ENCODE results near the gene PTOV1.
A peak's percentile ranks its signal among the peaks of the same experiment; 100 is the strongest.

The PTOV1 gene

GRCh38 chr19:49845414-49845813 is 5.5 kb upstream of the PTOV1 start:
- no peak for DNase-seq

GRCh38 chr19:49846408-49846807 is 4.6 kb upstream of the PTOV1 start:
- no peak for DNase-seq

- DNase-seq, result peak; percentile 30
Observed at GRCh38 chr19:49847731-49848696, 2.9 kb upstream of the PTOV1 start.

DNA sequence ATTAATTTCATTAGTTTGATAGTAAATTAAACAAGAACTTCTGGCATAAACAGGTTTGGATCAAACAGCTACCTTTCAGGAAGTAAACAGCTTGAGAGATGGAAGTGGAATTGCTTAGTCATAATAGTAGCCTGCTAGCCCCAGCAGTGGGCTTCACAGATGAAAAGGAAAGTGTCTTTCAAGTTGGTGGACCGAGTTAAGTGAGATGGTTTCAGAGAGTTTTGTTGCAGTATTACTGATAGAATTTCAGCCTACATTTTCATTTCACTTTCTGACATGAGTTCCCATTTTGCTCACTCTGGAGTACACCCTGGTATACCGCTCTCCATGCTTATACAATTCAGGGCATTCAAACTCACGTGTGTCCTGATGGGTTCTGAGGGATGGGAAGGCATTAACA is 2.0 kb upstream of the PTOV1 start:
- DNase-seq, result no peak

GRCh38 chr19:49849433-49850220 is 1.3 kb upstream of the PTOV1 start:
- DNase-seq, result no peak

DNA sequence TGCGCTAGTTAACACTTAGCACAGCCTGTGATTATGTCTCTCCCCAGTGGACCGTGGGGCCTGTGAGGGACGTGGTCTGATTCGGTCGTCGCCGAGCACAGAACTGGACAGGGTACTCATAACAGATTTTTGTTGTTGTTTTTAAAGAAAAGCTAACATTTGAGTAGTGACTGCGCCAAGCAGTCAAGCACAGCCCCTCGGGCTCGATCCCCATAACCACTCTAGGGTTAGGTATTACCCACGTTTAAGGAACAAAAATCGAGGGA is 805 bp upstream of the PTOV1 start:
- no peak for DNase-seq

DNA sequence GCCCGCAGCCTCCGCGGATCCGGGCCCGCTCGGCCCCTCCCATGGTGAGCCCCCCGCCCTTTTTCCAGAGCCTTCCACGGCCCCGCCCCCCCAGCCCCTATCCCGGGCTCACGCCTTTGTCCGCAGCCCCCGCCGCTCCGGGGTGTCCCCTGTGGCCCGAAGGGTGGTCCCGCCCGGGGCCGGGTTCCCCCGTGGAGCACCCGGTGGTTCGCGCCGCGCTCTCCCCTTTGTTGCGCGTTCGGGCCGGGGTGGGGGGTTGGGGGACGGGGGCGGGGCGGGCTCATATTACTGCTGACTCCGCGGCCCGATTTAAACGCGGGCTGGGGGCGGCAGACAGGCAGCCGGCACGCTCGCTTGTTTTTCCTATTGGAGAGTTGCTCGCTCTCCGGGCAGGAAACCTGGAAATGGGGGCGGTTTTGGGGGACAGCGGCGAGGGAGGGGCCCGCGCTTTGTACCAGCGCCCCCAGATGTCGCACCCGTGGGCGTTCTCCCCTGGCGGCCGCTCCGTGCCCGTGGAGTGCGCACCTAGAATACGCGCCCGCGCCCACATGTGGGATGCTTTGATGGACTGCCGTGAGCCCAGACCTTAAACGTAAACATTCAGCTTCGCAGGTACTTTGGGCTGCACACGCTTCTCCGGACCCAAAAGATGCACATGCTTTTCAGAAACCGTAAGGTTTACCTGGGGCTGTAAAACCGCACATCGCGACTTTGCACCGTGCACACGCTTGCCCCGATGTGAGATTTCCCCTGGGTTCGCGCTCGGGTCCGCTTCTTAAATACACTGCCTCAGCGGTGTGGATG is 699 bp downstream of the PTOV1 start:
- DNase-seq, result peak; percentile 25

GRCh38 chr19:49852631-49853126 is 1.7 kb downstream of the PTOV1 start:
- no peak for DNase-seq

DNA sequence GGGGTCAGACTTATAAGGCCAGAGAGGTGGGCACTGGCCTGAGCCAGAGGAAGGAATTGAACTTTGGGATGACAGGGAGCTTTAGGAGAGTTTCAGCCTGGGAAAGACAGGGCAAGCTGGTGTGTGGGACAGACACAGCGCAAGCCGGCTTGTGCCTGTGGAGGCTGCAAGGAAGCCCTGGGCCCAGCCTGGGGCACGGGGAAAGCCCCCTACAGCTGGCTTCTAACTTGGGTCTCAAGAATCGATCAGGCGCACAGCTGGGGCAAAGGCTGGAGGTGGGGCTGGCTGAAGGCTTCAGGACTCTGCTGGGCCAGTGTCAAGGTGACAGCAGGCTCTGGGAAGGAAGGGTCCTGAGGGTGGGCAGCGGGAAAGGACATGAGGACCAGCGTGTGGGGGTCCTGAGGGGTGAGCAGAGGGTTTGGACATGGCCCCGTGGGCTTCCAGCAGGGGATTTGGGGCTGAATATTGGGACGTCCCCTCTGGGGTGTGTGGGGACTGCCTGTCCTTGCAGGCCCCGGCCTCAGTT is 3.0 kb downstream of the PTOV1 start:
- DNase-seq, result no peak

GRCh38 chr19:49854378-49855263 is 3.7 kb downstream of the PTOV1 start:
- DNase-seq, result no peak

DNA sequence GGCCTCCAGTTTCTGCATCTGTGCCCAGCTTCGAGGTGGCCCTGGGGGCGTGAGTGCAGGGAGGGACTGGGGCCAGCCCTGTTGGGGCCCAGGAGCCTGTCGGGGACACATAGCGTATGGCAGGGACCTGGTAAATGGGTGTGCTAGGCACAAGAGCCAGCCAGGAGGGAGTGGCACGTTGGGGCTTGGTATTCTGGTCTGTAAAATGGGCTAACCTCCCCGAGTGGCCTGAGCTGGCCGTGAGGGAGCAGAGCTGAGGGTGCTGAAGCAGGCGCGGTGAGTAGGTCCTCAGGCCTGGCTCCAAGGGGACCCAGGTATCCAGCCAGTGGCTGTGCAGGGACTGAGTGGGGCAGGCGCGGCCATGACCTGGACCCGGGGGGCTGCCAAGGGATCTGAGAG is 4.3 kb downstream of the PTOV1 start:
- DNase-seq, result no peak

- DNase-seq, result no peak
Observed at GRCh38 chr19:49855676-49856573, 5.0 kb downstream of the PTOV1 start.

GRCh38 chr19:49856574-49857021 is 5.6 kb downstream of the PTOV1 start:
- no peak for DNase-seq

DNA sequence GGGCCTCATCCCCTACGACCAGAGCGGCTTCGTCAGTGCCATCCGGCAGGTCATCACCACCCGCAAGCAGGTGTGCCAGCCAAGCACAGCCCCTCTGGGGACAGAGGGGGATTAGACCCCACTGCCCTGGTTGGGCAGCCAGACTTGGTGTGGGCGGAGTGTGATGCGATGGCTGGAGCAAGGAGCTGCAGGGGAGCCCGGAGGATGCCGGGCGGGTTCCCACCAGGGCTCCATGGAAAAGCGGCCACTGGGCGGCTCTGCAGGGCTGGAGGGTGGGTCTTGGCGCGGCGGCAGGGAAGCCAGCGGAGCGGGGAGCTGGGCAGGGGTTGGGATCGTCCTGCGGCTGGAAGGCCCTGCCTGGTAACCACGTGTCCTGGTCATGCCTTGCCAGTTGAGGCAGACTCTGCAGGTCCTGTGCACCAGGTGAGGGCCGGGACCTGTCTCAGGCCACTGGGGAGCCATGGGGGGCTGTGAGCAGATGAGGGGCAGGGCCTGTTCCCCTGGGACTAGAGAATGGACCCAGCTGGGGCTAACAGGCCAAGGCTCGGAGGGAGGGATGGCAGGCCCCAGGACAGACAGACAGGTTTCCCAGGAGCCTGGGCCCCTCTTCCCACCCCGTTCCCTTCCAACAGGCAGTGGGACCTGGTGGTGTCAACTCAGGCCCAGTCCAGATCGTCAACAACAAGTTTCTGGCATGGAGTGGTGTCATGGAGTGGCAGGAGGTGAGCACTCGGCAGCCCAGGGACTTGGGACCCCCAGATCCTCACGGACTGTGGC is 6.3 kb downstream of the PTOV1 start:
- no peak for DNase-seq

DNA sequence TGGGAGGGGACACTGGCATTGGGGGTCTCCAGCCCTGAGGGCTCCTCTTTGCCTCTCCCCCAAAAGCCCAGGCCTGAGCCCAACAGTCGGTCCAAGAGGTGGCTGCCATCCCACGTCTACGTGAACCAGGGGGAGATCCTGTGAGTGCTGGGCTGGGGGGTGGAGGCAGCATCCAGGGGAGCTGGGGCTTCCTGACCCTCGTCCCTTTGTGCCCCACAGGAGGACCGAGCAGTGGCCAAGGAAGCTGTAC is 6.8 kb downstream of the PTOV1 start:
- no peak for DNase-seq

GRCh38 chr19:49858088-49858985 is 7.4 kb downstream of the PTOV1 start:
- DNase-seq, result no peak

DNA sequence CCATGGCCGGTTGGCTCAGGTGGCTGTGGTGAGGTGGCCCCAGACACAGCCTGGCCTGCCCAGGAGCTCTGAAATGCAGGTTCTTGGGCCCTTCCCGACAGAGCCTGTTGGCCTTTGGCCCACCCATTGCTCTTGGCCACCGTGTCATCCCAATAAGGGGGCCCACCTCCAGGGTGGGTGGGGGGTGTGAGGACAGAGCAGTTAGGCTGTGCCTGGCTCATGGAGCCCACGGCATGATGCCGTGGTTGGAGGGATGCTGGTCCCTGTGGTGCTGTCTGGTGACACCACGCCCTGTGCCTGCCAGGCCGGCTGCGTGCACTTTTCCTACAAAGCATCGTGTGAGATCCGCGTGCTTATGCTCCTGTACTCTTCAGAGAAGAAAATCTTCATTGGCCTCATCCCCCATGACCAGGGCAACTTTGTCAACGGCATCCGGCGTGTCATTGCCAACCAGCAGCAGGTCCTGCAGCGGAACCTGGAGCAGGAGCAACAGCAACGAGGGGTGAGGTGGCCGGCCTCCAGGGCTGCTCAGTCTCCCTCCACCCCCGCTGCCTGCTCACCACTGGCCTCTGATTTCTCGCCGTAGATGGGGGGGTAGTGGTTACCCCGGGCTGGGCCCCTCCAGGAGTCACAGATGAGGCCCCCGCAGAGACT is 8.8 kb downstream of the PTOV1 start:
- DNase-seq, result no peak

DNA sequence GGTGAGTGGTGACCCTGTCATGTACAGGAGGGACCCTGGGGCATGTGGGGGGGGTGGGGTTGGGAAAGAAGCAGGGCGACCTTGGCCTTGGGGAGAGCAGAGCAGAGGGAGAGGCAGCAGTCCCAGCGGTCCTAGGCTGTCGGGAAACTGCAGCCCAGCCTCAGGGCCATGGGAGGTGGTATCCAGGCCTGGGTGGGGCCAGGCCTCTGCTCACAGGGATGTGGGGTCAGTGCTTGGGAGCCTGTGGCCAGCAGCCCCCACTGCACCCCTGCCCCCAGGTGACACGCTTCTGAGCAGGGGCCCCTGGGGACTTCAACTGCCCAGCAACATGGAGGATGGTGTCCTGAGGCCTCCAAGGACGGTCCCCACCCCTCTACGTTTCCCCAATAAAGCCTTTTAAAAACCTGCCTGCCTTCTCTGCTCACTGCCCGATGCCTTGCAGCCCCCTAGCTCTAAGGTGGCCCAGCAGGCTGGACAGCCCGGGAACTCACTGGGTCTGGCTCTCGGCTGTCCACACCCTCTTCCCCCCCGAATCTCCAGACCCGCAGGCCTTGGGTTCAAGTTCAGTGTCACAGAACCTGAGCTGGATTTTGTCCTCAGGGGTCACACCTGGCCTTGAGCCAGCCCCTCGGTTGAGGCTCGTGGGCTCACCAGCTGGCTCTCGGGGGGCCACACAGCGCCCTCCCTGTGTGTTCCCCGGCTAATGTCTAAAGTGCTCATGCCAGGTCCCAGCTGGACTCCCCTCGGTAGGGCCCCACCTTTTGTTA is 9.6 kb downstream of the PTOV1 start:
- no peak for DNase-seq
